Activated T-helper 17 cell treated with anti-CD3 and anti-CD28 coated beads, Interleukin-2, amount 50 U/mL, for 72 hours (primary cell): ENCODE measurements around the gene CTRB1. TPM values are rescaled to one million over a fixed set of nuclear protein-coding genes. Genes with fewer than 3 reads are reported as not detected.

Experiments used
- ATAC-seq: fragments of 150-1000 bp; cut with Tn5 transposase; replicated peaks from 2 replicates; pipeline ENCODE4 v1.10.0; 2021; ENCODE audit warnings: mild to moderate bottlenecking, moderate library complexity
- H3K27ac Mint-ChIP-seq: one replicate; pipeline ENCODE4 v1.8.0; 2022; ENCODE audit warnings: mixed read lengths
- H3K27me3 Mint-ChIP-seq: one replicate; pipeline ENCODE4 v1.8.0; 2022; ENCODE audit warnings: mixed read lengths
- H3K36me3 Mint-ChIP-seq: one replicate; pipeline ENCODE4 v1.8.0; 2022; ENCODE audit warnings: low read depth, mild to moderate bottlenecking, mixed read lengths
- H3K4me1 Mint-ChIP-seq: one replicate; pipeline ENCODE4 v1.8.0; 2022; ENCODE audit warnings: mixed read lengths
- H3K4me3 Mint-ChIP-seq: one replicate; pipeline ENCODE4 v1.8.0; 2022; ENCODE audit warnings: mild to moderate bottlenecking, mixed read lengths
- H3K9me3 Mint-ChIP-seq: one replicate; pipeline ENCODE4 v1.8.0; 2022; ENCODE audit warnings: mixed read lengths
- total RNA-seq, 2 donors: library from RNA; stranded (reverse); gene quantifications; one replicate each; pipeline ENCODE4 v1.2.3, GENCODE V29; 2022

CTRB1 gene
- total RNA-seq, 2 donors from 2014 or later = not detected

DNA sequence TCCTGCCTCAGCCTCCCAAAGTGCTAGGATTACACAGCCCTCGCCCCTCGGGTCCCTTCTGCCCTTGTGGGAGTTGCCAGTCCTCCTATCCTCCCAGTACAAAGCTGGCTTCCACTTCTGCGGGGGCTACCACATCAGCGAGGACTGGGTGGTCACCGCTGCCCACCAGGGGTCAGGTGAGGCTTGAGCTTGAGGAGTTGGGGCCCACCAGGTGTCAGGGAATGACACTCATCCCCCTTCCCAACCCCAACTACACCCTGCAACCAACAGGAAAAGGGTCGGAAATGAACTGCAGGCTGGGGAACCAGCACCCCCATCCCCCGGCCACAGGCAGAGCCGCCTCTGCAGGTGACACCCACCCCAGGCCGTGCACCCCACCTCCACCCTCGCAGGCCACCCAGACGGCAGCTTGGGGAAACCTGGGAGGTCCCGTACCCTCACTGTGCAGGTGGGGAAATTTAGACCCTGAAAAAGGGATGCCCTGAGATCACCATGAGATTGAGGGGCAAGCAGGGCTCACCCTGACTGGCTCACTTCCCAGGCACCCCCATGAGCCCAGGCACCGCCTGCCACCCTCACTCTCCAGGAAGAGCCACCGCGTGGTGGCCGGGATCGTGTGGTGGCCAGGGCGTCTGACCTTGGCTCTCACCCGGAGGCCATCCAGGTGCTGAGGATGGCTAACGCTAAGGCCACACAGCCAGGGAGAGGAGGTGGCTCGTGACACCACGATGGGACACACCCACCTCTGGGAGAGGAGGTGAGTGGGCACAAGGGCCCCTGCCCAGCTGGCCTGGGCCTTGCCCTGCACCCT, 8.0 kb downstream of the CTRB1 start:
- no peak overlapping the region for H3K27ac Mint-ChIP-seq
- H3K36me3 Mint-ChIP-seq = no peaks in the 10 kb centered on the region
- H3K27me3 Mint-ChIP-seq = peaks cover 4% of the 10 kb centered on the region
- H3K4me1 Mint-ChIP-seq = no peaks in the 10 kb centered on the region
- ATAC-seq = no peak
- no peaks in the 10 kb centered on the region for H3K9me3 Mint-ChIP-seq
- H3K4me3 Mint-ChIP-seq = no peak overlapping the region

DNA sequence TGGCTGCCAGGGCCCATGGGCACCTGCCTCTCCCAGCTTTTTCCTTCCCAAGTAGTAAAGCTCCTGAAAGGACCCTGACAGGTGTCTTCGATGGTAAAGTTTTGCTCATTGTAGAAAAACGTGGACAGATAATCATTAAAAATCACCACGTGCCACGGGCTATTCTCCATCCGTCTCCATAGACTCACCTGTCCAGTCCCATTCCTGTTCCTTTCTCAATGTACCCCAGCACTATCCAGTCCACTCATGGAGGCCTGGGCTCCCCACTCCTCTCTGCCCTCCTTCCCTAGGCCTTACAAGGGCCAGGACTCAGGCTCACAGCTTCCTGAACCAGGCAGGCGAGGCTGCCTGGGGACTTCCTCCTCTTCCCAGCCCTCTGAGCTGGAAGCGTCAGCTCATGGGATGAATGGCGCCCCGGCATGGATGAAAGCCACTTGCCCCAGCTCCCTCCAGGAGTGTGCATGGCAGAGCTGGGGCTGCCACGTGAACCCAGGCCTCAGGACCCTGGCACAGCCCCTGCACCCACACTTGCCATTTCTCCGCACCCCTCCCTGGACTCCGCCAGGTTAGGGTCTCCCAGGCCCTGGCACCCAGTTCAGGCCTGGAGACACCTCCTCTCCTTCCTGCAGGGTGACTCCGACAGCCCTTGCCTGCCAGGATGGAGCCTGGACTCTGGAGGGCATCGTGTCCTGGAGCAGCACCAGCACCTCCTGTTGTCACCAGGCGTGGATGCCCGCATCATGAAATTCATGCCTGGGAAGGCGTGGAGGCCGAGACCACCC, 8.8 kb downstream of the CTRB1 start:
- Mint-ChIP-seq H3K27ac (no peak overlapping the region), H3K9me3 (no peaks in the 10 kb centered on the region), H3K4me3 (no peak overlapping the region), H3K4me1 (no peaks in the 10 kb centered on the region), H3K27me3 (peaks cover 4% of the 10 kb centered on the region), H3K36me3 (no peaks in the 10 kb centered on the region)
- no peak for ATAC-seq

- H3K27ac Mint-ChIP-seq = no peak overlapping the region
- no peaks in the 10 kb centered on the region for H3K9me3 Mint-ChIP-seq
- no peak for ATAC-seq
- H3K36me3 Mint-ChIP-seq = no peaks in the 10 kb centered on the region
- no peak overlapping the region for H3K4me3 Mint-ChIP-seq
- no peaks in the 10 kb centered on the region for H3K4me1 Mint-ChIP-seq
- peaks cover 4% of the 10 kb centered on the region for H3K27me3 Mint-ChIP-seq
Observed at GRCh38 chr16:75228143-75228976, 9.6 kb downstream of the CTRB1 start.

DNA sequence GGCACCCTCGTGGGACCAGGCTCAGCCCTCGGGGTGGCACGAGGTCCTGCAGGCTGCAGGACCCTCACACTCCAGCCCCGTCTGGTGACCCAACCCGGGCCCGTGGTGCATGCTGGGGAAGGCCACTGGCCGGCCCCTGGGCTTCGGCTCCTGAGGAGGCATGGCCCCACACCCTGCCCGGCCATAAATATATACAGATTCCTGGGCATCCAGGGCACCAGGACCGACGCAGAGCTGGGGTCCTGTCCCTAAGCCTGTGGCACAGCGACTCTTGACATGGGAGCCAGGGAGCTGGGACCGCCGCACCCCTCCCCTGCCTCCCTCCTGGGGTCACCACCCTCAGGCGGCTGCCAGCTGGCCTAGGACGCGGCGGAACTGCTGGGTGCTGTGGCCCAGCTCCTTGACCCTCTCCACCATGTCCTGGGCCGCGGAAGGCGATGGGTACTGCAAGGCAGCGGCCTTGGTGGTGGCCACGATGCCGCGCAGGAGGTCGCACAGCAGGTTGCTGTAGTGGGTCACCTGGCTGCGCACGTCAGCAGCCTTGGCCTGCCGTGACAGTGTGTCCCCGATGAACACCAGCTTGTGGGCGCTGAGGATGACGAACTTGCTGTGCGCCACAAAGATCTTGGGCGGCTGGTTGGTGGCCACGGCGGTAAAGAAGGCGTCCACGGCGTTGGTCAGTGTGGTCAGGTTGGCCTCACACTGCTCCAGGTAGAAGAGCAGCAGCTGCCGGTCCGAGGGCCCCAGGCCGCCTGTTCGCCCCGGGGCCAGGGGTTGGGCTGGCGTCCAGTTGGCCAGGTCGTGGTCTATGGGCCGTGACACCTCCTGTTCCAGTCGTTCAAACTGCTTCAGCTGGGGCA, 10.6 kb downstream of the CTRB1 start:
- Mint-ChIP-seq H3K36me3 (no peaks in the 10 kb centered on the region), H3K4me1 (peaks cover 5% of the 10 kb centered on the region), H3K4me3 (no peak overlapping the region), H3K9me3 (no peaks in the 10 kb centered on the region), H3K27ac (no peak overlapping the region), H3K27me3 (peaks cover 4% of the 10 kb centered on the region)
- ATAC-seq = no peak

DNA sequence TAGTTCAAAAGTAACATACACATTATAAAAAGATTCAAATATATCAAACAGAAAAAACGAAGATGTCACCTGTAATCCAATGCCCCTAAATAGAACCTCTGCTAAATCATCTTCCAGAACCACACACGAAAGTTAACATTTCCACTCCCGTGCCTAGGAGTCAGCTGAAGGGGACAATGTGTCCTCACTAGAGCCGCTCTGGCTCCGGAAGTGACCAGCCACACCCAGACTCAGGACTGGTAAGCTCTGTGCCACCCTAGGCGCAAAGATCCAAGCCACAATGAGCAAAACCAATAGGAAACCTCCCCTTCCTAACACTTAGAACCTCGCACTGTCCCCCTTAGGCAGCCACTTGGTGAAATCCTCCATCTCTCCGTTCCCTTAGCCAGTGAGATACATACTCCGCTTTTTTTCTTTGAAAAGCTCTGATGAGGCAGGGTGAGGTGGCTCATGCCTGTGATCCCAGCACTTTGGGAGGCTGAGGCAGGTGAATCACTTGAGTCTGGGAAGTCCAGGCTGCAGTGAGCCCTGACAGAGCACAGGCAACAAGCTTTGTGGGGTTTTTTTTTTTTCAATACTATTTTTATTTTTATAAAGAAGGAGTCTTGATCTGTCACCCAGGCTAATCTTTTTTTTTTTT, 11.8 kb downstream of the CTRB1 start:
- Mint-ChIP-seq H3K36me3 (no peaks in the 10 kb centered on the region), H3K27ac (no peak overlapping the region), H3K4me1 (peaks cover 5% of the 10 kb centered on the region), H3K27me3 (peaks cover 4% of the 10 kb centered on the region), H3K4me3 (no peak overlapping the region), H3K9me3 (no peaks in the 10 kb centered on the region)
- ATAC-seq = no peak

DNA sequence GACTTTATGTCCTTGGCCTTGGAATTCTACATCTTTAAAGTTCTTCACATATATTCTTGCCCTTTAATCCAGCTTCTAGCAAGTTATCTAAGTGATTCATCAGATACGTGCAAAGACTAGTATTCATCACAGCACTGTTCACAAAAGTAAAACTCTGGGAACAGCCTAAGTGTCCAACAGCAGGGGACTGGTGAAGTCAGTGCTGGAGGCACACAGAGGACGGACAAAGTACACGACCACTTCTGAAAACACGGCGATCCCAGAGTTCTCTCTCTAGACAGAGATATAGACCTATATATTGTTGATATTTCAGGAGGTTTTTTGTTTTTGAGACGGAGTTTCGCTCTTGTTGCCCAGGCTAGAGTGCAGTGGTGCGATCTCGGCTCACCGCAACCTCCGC, 12.8 kb downstream of the CTRB1 start:
- no peaks in the 10 kb centered on the region for H3K9me3 Mint-ChIP-seq
- H3K36me3 Mint-ChIP-seq = no peaks in the 10 kb centered on the region
- H3K27me3 Mint-ChIP-seq = peaks cover 4% of the 10 kb centered on the region
- no peak overlapping the region for H3K27ac Mint-ChIP-seq
- H3K4me3 Mint-ChIP-seq = no peak overlapping the region
- ATAC-seq = no peak
- peaks cover 5% of the 10 kb centered on the region for H3K4me1 Mint-ChIP-seq

GRCh38 chr16:75233611-75233938, 14.8 kb downstream of the CTRB1 start:
- no peak overlapping the region for H3K4me3 Mint-ChIP-seq
- no peak overlapping the region for H3K27ac Mint-ChIP-seq
- peaks cover 5% of the 10 kb centered on the region for H3K4me1 Mint-ChIP-seq
- H3K9me3 Mint-ChIP-seq = no peaks in the 10 kb centered on the region
- ATAC-seq = no peak
- no peaks in the 10 kb centered on the region for H3K36me3 Mint-ChIP-seq
- no peaks in the 10 kb centered on the region for H3K27me3 Mint-ChIP-seq

DNA sequence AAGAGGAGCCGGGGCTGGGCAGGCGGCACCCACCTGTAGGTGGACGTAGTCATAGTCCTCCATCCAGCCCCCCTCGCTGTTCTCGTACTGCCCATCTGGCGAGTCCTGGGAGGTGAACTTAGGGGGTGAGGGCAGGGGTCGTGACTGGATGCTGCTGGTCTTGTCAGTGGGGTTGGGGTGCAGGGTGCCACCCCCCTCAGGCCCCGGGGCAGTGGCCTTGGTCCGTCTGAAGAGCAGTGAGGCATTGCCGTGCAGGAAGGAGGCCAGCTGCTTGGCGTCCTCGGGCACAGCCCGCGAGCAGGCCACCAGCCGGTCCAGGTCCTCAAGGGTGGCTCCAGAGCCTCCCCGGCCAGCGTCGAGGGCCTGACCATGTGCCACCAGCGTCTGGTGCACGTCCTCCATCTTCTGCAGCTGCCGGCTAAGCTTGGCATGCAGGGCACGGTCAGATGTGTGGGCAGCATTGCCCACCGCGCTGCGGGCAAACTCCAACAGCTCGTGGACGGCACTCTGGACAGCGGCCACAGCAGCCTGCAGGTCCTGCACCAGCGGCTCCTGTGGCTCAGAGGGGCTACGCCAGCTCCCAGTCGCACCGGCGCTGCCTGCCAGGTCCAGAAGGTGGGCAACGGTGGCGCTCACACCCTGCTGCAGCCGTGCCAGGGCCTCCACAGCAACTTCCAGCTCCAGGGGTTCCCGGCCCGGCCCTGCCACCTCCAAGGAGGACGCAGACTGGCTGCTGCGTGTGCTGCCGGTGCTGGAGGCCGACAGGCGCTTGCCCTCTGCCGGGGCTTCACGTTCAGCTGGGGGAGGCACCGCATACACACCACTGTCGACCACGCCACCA, 16.3 kb downstream of the CTRB1 start:
- peaks cover 5% of the 10 kb centered on the region for H3K4me1 Mint-ChIP-seq
- no peaks in the 10 kb centered on the region for H3K9me3 Mint-ChIP-seq
- no peak overlapping the region for H3K4me3 Mint-ChIP-seq
- no peaks in the 10 kb centered on the region for H3K36me3 Mint-ChIP-seq
- no peak overlapping the region for H3K27ac Mint-ChIP-seq
- H3K27me3 Mint-ChIP-seq = no peaks in the 10 kb centered on the region
- no peak for ATAC-seq

- peaks cover 5% of the 10 kb centered on the region for H3K4me1 Mint-ChIP-seq
- no peaks in the 10 kb centered on the region for H3K9me3 Mint-ChIP-seq
- no peak for ATAC-seq
- H3K36me3 Mint-ChIP-seq = no peaks in the 10 kb centered on the region
- H3K4me3 Mint-ChIP-seq = no peak overlapping the region
- no peak overlapping the region for H3K27ac Mint-ChIP-seq
- H3K27me3 Mint-ChIP-seq = no peaks in the 10 kb centered on the region
Observed at GRCh38 chr16:75235721-75236193, 17.0 kb downstream of the CTRB1 start.

DNA sequence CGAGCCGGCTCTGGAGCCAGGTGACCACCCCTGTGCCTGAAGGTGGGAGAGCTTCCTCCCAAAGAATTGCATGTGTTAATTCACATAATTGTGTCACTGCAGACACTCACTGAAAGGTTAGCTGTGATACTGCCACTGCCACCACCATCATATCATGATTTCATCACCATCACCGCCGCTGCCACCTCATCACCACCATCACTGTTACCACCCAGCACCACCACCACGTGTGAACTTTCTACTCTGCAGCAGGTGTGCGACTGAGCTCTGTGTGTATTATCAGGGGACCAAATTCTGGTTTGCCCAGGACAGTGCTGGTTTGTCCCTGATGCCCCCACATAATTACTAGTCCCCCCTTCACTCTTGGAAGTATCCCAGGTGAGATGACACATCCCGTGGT, 17.4 kb downstream of the CTRB1 start:
- ATAC-seq = peak; percentile 40
- H3K4me1 Mint-ChIP-seq = peaks cover 5% of the 10 kb centered on the region
- H3K9me3 Mint-ChIP-seq = no peaks in the 10 kb centered on the region
- no peaks in the 10 kb centered on the region for H3K36me3 Mint-ChIP-seq
- no peaks in the 10 kb centered on the region for H3K27me3 Mint-ChIP-seq
- H3K27ac Mint-ChIP-seq = no peak overlapping the region
- H3K4me3 Mint-ChIP-seq = no peak overlapping the region

DNA sequence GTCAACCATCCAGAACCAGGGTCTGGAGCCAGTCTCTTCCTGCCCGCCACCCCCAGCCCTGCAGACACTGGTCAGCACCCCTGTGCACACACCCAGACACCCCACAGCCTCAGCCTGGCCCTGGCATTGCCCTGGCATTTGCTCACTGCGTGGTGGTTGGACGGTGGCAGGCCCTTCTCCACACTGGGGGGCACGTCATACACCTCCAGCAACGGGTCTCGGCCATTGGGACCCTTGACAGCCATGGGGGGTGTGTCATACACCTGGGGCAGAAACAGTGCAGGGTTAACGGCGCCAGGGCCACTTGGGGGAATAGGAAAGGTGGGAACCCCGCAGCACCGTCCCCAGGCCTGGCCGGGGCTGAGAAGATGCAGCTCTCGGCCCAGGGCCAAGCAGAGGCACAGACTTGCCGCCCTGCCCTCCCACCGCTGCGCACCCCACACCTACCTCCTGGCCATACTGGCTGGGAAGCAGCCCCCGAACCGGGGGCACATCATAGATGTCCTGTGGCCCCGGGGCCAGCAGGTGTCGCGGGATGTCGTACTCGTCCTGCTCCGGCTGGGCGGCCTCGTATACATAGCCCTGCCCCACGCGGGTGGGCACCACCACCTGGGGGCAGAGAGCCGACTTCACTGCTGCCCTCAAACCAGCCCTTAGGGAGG, 18.1 kb downstream of the CTRB1 start:
- H3K27me3 Mint-ChIP-seq = no peaks in the 10 kb centered on the region
- ATAC-seq = no peak
- no peak overlapping the region for H3K4me3 Mint-ChIP-seq
- H3K36me3 Mint-ChIP-seq = no peaks in the 10 kb centered on the region
- no peak overlapping the region for H3K27ac Mint-ChIP-seq
- H3K4me1 Mint-ChIP-seq = peaks cover 5% of the 10 kb centered on the region
- no peaks in the 10 kb centered on the region for H3K9me3 Mint-ChIP-seq

GRCh38 chr16:75237398-75238131, 18.8 kb downstream of the CTRB1 start:
- H3K4me3 Mint-ChIP-seq = no peak overlapping the region
- H3K36me3 Mint-ChIP-seq = no peaks in the 10 kb centered on the region
- no peak for ATAC-seq
- peaks cover 5% of the 10 kb centered on the region for H3K4me1 Mint-ChIP-seq
- H3K27me3 Mint-ChIP-seq = no peaks in the 10 kb centered on the region
- H3K27ac Mint-ChIP-seq = no peak overlapping the region
- no peaks in the 10 kb centered on the region for H3K9me3 Mint-ChIP-seq
